Activated naive CD4-positive, alpha-beta T cell treated with anti-CD3 and anti-CD28 coated beads, Interleukin-2, amount 10 ng/mL, durations not matched to agents 7 days and 5 days (primary cell): ENCODE data around the gene UBTD2.
A peak's percentile ranks its signal among the peaks of the same experiment; 100 is the strongest.
"Not testable (repeated sequence)": the region's sequence is repeated elsewhere in the genome, so short reads cannot be mapped to it uniquely, and the experiment has no call there.

Experiments
- CTCF ChIA-PET: fragments of 350-600 bp; sonication (Branson Sonifier 250); formaldehyde crosslinking; loops from one replicate; lab custom pipeline; 2021; ENCODE audit warnings: antibody characterized with exemption; lab: Charles Lee
- DNase-seq: peaks from one replicate; pipeline ENCODE4 v3.0.0-alpha.2; 2020
- H3K27ac Mint-ChIP-seq: one replicate; pipeline ENCODE4 v1.8.0; 2021; ENCODE audit warnings: mild to moderate bottlenecking, moderate library complexity, mixed read lengths
- H3K27me3 Mint-ChIP-seq: one replicate; pipeline ENCODE4 v1.8.0; 2021; ENCODE audit warnings: mild to moderate bottlenecking, mixed read lengths
- H3K36me3 Mint-ChIP-seq: one replicate; pipeline ENCODE4 v1.8.0; 2021; ENCODE audit warnings: mixed read lengths
- H3K4me1 Mint-ChIP-seq: one replicate; pipeline ENCODE4 v1.8.0; 2021; ENCODE audit warnings: mixed read lengths
- H3K4me3 Mint-ChIP-seq: one replicate; pipeline ENCODE4 v1.8.0; 2021; ENCODE audit warnings: mild to moderate bottlenecking, moderate library complexity, mixed read lengths
- H3K9me3 Mint-ChIP-seq: one replicate; pipeline ENCODE4 v1.8.0; 2021; ENCODE audit warnings: mixed read lengths

Gene UBTD2

GRCh38 chr5:172303572-172304335 lies 20.2 kb upstream of the UBTD2 start:
- Mint-ChIP-seq H3K27ac (no peak overlapping the region), H3K4me1 (no peaks in the 10 kb centered on the region), H3K9me3 (peaks cover 3% of the 10 kb centered on the region), H3K27me3 (peaks cover 18% of the 10 kb centered on the region), H3K36me3 (no peaks in the 10 kb centered on the region), H3K4me3 (no peak overlapping the region)
- DNase-seq = no peak
- CTCF ChIA-PET = interaction anchor here (0.7 to 1.2 kb wide), 2 partner anchors 9 to 11 kb away, joined by 3 to 4 read pairs; no protein-coding TSS in a partner anchor

- Mint-ChIP-seq H3K4me3 (no peak overlapping the region), H3K4me1 (no peaks in the 10 kb centered on the region), H3K36me3 (no peaks in the 10 kb centered on the region), H3K9me3 (peaks cover 3% of the 10 kb centered on the region), H3K27me3 (peaks cover 18% of the 10 kb centered on the region), H3K27ac (no peak overlapping the region)
- CTCF ChIA-PET = interaction anchor here (1.2 kb wide), 1 partner anchor 10 kb away, joined by 3 read pairs; no protein-coding TSS in a partner anchor
- DNase-seq = no peak
These were observed 19.6 kb upstream of the UBTD2 start for GRCh38 chr5:172303162-172303561.

- Mint-ChIP-seq H3K9me3 (peaks cover 3% of the 10 kb centered on the region), H3K4me1 (no peaks in the 10 kb centered on the region), H3K36me3 (no peaks in the 10 kb centered on the region), H3K27me3 (peaks cover 15% of the 10 kb centered on the region), H3K4me3 (no peak overlapping the region), H3K27ac (no peak overlapping the region)
- CTCF ChIA-PET = interaction anchor here (1.0 to 1.2 kb wide), 2 partner anchors 9 to 114 kb away, joined by 3 to 4 read pairs; partner anchors contain the start of gene STK10
- no peak for DNase-seq
These were observed 18.6 kb upstream of the UBTD2 start for GRCh38 chr5:172302047-172302710.

- Mint-ChIP-seq H3K36me3 (no peaks in the 10 kb centered on the region), H3K27me3 (peaks cover 18% of the 10 kb centered on the region), H3K27ac (no peak overlapping the region), H3K9me3 (no peaks in the 10 kb centered on the region), H3K4me3 (no peak overlapping the region), H3K4me1 (no peaks in the 10 kb centered on the region)
- CTCF ChIA-PET = no interaction called here
- no peak for DNase-seq
These were observed 16.4 kb upstream of the UBTD2 start for GRCh38 chr5:172299916-172300439.

- H3K4me3 Mint-ChIP-seq = no peak overlapping the region
- H3K36me3 Mint-ChIP-seq = no peaks in the 10 kb centered on the region
These were observed 11.3 kb upstream of the UBTD2 start for GRCh38 chr5:172294831-172295230.

GRCh38 chr5:172293745-172294342 lies 10.3 kb upstream of the UBTD2 start:
- H3K27ac Mint-ChIP-seq = no peak overlapping the region
- peaks cover 39% of the 10 kb centered on the region for H3K27me3 Mint-ChIP-seq
- H3K4me1 Mint-ChIP-seq = peaks cover 4% of the 10 kb centered on the region
- no peak overlapping the region for H3K4me3 Mint-ChIP-seq
- CTCF ChIA-PET = interaction anchor here (0.7 to 1.6 kb wide), 12 partner anchors 9 to 812 kb away, joined by 3 to 17 read pairs (median 4); no protein-coding TSS in a partner anchor
- DNase-seq = no peak
- no peaks in the 10 kb centered on the region for H3K9me3 Mint-ChIP-seq
- H3K36me3 Mint-ChIP-seq = no peaks in the 10 kb centered on the region

More at GRCh38 chr5:172294831-172295230, 11.3 kb upstream of the UBTD2 start:
- Mint-ChIP-seq H3K9me3 (no peaks in the 10 kb centered on the region), H3K27me3 (peaks cover 31% of the 10 kb centered on the region), H3K4me1 (peaks cover 4% of the 10 kb centered on the region), H3K27ac (no peak overlapping the region)
- no peak for DNase-seq
- CTCF ChIA-PET = interaction anchor here (0.5 to 1.0 kb wide), 2 partner anchors 9 to 258 kb away, joined by 3 to 4 read pairs; no protein-coding TSS in a partner anchor

- peak; percentile 78 for DNase-seq
- Mint-ChIP-seq H3K9me3 (no peaks in the 10 kb centered on the region), H3K4me3 (no peak overlapping the region), H3K4me1 (peaks cover 4% of the 10 kb centered on the region), H3K36me3 (no peaks in the 10 kb centered on the region), H3K27me3 (peaks cover 40% of the 10 kb centered on the region), H3K27ac (no peak overlapping the region)
- CTCF ChIA-PET = interaction anchor here (0.6 to 1.6 kb wide), 13 partner anchors 8 to 811 kb away, joined by 3 to 17 read pairs (median 4); no protein-coding TSS in a partner anchor
These were observed 9.6 kb upstream of the UBTD2 start for GRCh38 chr5:172293054-172293744.

- not testable (repeated sequence) for H3K4me1 Mint-ChIP-seq, H3K36me3 Mint-ChIP-seq, H3K27ac Mint-ChIP-seq, DNase-seq, H3K9me3 Mint-ChIP-seq, H3K4me3 Mint-ChIP-seq
- peaks cover 48% of the 10 kb centered on the region for H3K27me3 Mint-ChIP-seq
- CTCF ChIA-PET = interaction anchor here (0.7 to 1.9 kb wide), 10 partner anchors 10 to 820 kb away, joined by 3 to 6 read pairs (median 4); no protein-coding TSS in a partner anchor
These were observed 8.3 kb upstream of the UBTD2 start for GRCh38 chr5:172291837-172292236.

- Mint-ChIP-seq H3K9me3 (no peaks in the 10 kb centered on the region), H3K27me3 (peaks cover 61% of the 10 kb centered on the region), H3K27ac (no peak overlapping the region), H3K36me3 (no peaks in the 10 kb centered on the region), H3K4me1 (peaks cover 11% of the 10 kb centered on the region), H3K4me3 (no peak overlapping the region)
- DNase-seq = no peak
- CTCF ChIA-PET = no interaction called here
These were observed 4.9 kb upstream of the UBTD2 start for GRCh38 chr5:172288465-172288864.

- H3K9me3 Mint-ChIP-seq, H3K36me3 Mint-ChIP-seq, H3K27ac Mint-ChIP-seq, CTCF ChIA-PET, H3K4me3 Mint-ChIP-seq, DNase-seq: not testable (repeated sequence)
- peaks cover 54% of the 10 kb centered on the region for H3K27me3 Mint-ChIP-seq
- peaks cover 18% of the 10 kb centered on the region for H3K4me1 Mint-ChIP-seq
These were observed 3.6 kb upstream of the UBTD2 start for GRCh38 chr5:172287140-172287539.

- no peak for DNase-seq
- Mint-ChIP-seq H3K4me3 (peak overlapping the region; percentile 79), H3K27ac (no peak overlapping the region), H3K27me3 (peaks cover 44% of the 10 kb centered on the region), H3K9me3 (no peaks in the 10 kb centered on the region), H3K4me1 (peaks cover 25% of the 10 kb centered on the region), H3K36me3 (no peaks in the 10 kb centered on the region)
- CTCF ChIA-PET = interaction anchor here (0.9 to 1.6 kb wide), 3 partner anchors 8 to 166 kb away, joined by 4 to 5 read pairs (median 4); no protein-coding TSS in a partner anchor
These were observed 1.9 kb upstream of the UBTD2 start for GRCh38 chr5:172285226-172286143.

GRCh38 chr5:172284611-172284980 lies 1.0 kb upstream of the UBTD2 start:
- Mint-ChIP-seq H3K4me1 (peaks cover 25% of the 10 kb centered on the region), H3K27me3 (peaks cover 36% of the 10 kb centered on the region), H3K27ac (no peak overlapping the region), H3K36me3 (no peaks in the 10 kb centered on the region), H3K9me3 (no peaks in the 10 kb centered on the region), H3K4me3 (peak overlapping the region; percentile 79)
- CTCF ChIA-PET = interaction anchor here (0.9 to 1.6 kb wide), 3 partner anchors 9 to 167 kb away, joined by 4 to 5 read pairs (median 4); no protein-coding TSS in a partner anchor
- DNase-seq = no peak
